ENCODE measurements around the gene IREB2. TPM values are rescaled to one million over a fixed set of nuclear protein-coding genes. Genes with fewer than 3 reads are reported as not detected.
A peak's percentile ranks its signal among the peaks of the same experiment; 100 is the strongest.

The IREB2 gene
- total RNA-seq, 4 donors from 2014 or later = 20.1 to 71.7 (median 40.7) TPM

DNA sequence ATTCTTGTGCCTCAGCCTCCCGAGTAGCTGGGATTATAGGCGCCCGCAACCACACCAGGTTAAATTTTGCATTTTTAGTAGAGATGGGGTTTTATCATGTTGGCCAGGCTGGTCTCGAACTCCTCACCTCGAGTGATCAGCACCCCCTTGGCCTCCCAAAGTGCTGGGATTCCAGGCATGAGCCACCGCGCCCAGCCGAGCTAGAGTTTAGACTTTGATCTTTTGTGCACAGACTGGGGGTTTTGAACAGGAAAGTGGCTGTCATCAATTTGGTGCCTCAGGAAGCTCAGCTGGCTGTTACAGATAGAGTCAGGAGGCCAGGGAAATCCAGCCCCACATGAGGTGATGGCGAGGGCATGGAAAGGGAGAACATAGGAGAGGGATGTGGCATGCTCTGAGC, 19.3 kb upstream of the IREB2 start:
- no peak overlapping the region for H3K4me3 ChIP-seq
- in situ Hi-C loops (cut with MboI; ENCODE audit: low pct_ligation_motif_present in 1 of 4, low pct_unique_long_range_greater_than_20kb in 1 of 4, low sequenced_read_pairs in 3 of 4) = loop anchor here in 1 of 4 donors (10.0 kb wide), 1 partner anchor 104 kb away; no protein-coding TSS in a partner anchor
- H3K27ac ChIP-seq = peak overlapping the region in 2 of 4 donors; percentile 15 to 31
- WGBS, 2 donors (ENCODE audit: low coverage in 1 of 2) = 63 to 85% methylated on average over 4 to 9 of the region's 9 CpGs
- peak; percentile 51 for DNase-seq
- H3K36me3 ChIP-seq = no peaks in the 10 kb centered on the region
- intact Hi-C loops (cut with DNase I; ENCODE audit: low total_unique reads) = no loop called here
- H3K9me3 ChIP-seq = no peaks in the 10 kb centered on the region
- peaks cover 5 to 67% (median 26%) of the 10 kb centered on the region in 4 donors for H3K4me1 ChIP-seq
- TF ChIP-seq CTCF (IDR thresholded peaks at IDR 0.05) (no peak), POLR2A (IDR thresholded peaks at IDR 0.05) (no peak), EP300 (IDR thresholded peaks at IDR 0.05; ENCODE audit: low read depth) (no peak), POLR2AphosphoS5 (IDR thresholded peaks at IDR 0.05) (no peak)
- H3K27me3 ChIP-seq = no peaks in the 10 kb centered on the region

GRCh38 chr15:78419367-78419766, 18.6 kb upstream of the IREB2 start:
- Histone ChIP-seq H3K27me3 (no peaks in the 10 kb centered on the region), H3K4me1 (peaks cover 5 to 66% (median 26%) of the 10 kb centered on the region in 4 donors), H3K9me3 (no peaks in the 10 kb centered on the region), H3K36me3 (no peaks in the 10 kb centered on the region), H3K27ac (peak overlapping the region in 1 of 4 donors; percentile 15), H3K4me3 (no peak overlapping the region)
- intact Hi-C loops (cut with DNase I; ENCODE audit: low total_unique reads) (no loop called here), in situ Hi-C loops (cut with MboI; ENCODE audit: low pct_ligation_motif_present in 1 of 4, low pct_unique_long_range_greater_than_20kb in 1 of 4, low sequenced_read_pairs in 3 of 4) (loop anchor here in 1 of 4 donors (10.0 kb wide), 1 partner anchor 105 kb away; no protein-coding TSS in a partner anchor)
- TF ChIP-seq POLR2A (IDR thresholded peaks at IDR 0.05) = no peak
- no peak for TF ChIP-seq EP300 (IDR thresholded peaks at IDR 0.05; ENCODE audit: low read depth)
- no peak for TF ChIP-seq CTCF (IDR thresholded peaks at IDR 0.05)
- no peak for TF ChIP-seq POLR2AphosphoS5 (IDR thresholded peaks at IDR 0.05)
- no peak for DNase-seq
- WGBS, 2 donors (ENCODE audit: low coverage in 1 of 2) = 82 to 100% methylated on average over 1 to 3 of the region's 3 CpGs

- TF ChIP-seq EP300 (IDR thresholded peaks at IDR 0.05; ENCODE audit: low read depth) = no peak
- no peak for TF ChIP-seq POLR2A (IDR thresholded peaks at IDR 0.05)
- TF ChIP-seq POLR2AphosphoS5 (IDR thresholded peaks at IDR 0.05) = no peak
- TF ChIP-seq CTCF (IDR thresholded peaks at IDR 0.05) = no peak
- Histone ChIP-seq H3K27ac (no peak overlapping the region), H3K4me3 (no peak overlapping the region)
These were observed 17.8 kb upstream of the IREB2 start for GRCh38 chr15:78420220-78420619.

DNA sequence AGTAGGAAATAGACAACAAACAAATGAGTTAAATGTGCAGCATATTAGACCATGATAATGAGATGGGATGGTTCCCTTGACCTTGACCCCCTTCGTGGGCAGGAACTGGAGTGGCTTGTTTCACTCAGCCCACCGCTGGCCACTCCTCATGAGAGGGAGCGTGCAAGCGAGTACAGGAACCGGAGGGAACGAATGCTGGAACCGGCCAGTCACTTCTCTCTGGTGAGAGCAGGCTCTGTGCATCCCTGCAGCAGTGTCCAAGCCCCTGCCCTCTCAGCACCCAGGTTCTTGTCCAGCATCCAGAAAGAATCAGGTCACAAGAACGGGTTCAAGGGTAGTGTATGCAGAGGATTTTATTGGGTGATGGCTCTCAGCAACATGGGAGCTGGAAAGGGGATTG, 17.2 kb upstream of the IREB2 start:
- peaks cover 5 to 52% (median 22%) of the 10 kb centered on the region in 4 donors for H3K4me1 ChIP-seq
- TF ChIP-seq EP300 (IDR thresholded peaks at IDR 0.05; ENCODE audit: low read depth) (no peak), POLR2A (IDR thresholded peaks at IDR 0.05) (no peak), CTCF (IDR thresholded peaks at IDR 0.05) (no peak), POLR2AphosphoS5 (IDR thresholded peaks at IDR 0.05) (no peak)
- in situ Hi-C loops (cut with MboI; ENCODE audit: low pct_ligation_motif_present in 1 of 4, low pct_unique_long_range_greater_than_20kb in 1 of 4, low sequenced_read_pairs in 3 of 4) (loop anchor here in 3 of 4 donors (10.0 kb wide), 1 partner anchor 106 kb away; no protein-coding TSS in a partner anchor), intact Hi-C loops (cut with DNase I; ENCODE audit: low total_unique reads) (no loop called here)
- DNase-seq = no peak
- H3K27ac ChIP-seq = no peak overlapping the region
- H3K27me3 ChIP-seq = no peaks in the 10 kb centered on the region
- H3K36me3 ChIP-seq = no peaks in the 10 kb centered on the region
- H3K9me3 ChIP-seq = no peaks in the 10 kb centered on the region
- no peak overlapping the region for H3K4me3 ChIP-seq
- WGBS, 2 donors (ENCODE audit: low coverage in 1 of 2) = 84 to 86% methylated on average over 4 to 8 of the region's 8 CpGs

More at GRCh38 chr15:78420220-78420619, 17.8 kb upstream of the IREB2 start:
- no peaks in the 10 kb centered on the region for H3K27me3 ChIP-seq
- in situ Hi-C loops (cut with MboI; ENCODE audit: low pct_ligation_motif_present in 1 of 4, low pct_unique_long_range_greater_than_20kb in 1 of 4, low sequenced_read_pairs in 3 of 4) = loop anchor here in 3 of 4 donors (10.0 kb wide), 1 partner anchor 105 kb away; no protein-coding TSS in a partner anchor
- peaks cover 5 to 58% (median 25%) of the 10 kb centered on the region in 4 donors for H3K4me1 ChIP-seq
- no peaks in the 10 kb centered on the region for H3K36me3 ChIP-seq
- intact Hi-C loops (cut with DNase I; ENCODE audit: low total_unique reads) = no loop called here
- no peak for DNase-seq
- WGBS, 2 donors (ENCODE audit: low coverage in 1 of 2) = 88 to 92% methylated on average over 2 to 4 of the region's 4 CpGs
- H3K9me3 ChIP-seq = no peaks in the 10 kb centered on the region
